Measurements from ENCODE around the gene CHST1.

- TF ChIP-seq POLR2AphosphoS5 (IDR thresholded peaks at IDR 0.05; ENCODE audit: low read depth, low read length) (no peak), TAF1 (IDR thresholded peaks at IDR 0.05; ENCODE audit: borderline replicate concordance, insufficient read depth, low read length) (no peak), SIN3A (IDR thresholded peaks at IDR 0.05; ENCODE audit: borderline replicate concordance, insufficient read depth, low read length) (no peak), FOXP2 (optimal IDR thresholded peaks at IDR 0.05; ENCODE audit: borderline replicate concordance, extremely low read depth, extremely low read length, insufficient read depth) (no peak)
- TF ChIP-seq, protein P1, sequence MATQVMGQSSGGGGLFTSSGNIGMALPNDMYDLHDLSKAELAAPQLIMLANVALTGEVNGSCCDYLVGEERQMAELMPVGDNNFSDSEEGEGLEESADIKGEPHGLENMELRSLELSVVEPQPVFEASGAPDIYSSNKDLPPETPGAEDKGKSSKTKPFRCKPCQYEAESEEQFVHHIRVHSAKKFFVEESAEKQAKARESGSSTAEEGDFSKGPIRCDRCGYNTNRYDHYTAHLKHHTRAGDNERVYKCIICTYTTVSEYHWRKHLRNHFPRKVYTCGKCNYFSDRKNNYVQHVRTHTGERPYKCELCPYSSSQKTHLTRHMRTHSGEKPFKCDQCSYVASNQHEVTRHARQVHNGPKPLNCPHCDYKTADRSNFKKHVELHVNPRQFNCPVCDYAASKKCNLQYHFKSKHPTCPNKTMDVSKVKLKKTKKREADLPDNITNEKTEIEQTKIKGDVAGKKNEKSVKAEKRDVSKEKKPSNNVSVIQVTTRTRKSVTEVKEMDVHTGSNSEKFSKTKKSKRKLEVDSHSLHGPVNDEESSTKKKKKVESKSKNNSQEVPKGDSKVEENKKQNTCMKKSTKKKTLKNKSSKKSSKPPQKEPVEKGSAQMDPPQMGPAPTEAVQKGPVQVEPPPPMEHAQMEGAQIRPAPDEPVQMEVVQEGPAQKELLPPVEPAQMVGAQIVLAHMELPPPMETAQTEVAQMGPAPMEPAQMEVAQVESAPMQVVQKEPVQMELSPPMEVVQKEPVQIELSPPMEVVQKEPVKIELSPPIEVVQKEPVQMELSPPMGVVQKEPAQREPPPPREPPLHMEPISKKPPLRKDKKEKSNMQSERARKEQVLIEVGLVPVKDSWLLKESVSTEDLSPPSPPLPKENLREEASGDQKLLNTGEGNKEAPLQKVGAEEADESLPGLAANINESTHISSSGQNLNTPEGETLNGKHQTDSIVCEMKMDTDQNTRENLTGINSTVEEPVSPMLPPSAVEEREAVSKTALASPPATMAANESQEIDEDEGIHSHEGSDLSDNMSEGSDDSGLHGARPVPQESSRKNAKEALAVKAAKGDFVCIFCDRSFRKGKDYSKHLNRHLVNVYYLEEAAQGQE (IDR thresholded peaks at IDR 0.05; ENCODE audit: insufficient read depth in 1 of 2, low read depth in 2 of 2, low read length in 2 of 2), result no peak
Measured at GRCh38 chr11:45662096-45662664, 3.2 kb downstream of the CHST1 start.

Data from PFSK-1 (cell line).